ENCODE data around the gene ATP6V1G3.

DNA sequence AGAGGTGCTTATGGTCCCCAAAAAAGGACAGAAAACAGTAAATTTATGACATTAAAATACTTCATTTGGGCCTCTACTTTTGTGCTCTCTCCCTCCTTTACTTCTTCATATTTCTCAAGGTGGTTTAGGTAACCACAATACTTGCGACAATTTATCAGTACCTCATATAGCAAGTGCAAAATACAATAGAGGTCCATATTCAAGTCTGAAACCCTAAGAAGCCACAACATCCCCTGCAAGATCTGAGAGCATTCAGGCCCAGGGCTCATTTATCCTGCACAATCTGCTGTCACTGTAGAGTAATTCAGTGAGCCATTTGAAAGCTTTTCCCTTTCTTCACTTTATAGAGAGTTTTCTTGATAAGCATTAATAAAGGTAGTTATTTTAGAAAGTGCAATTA lies 24.2 kb upstream of the ATP6V1G3 start:
- TF ChIP-seq POLR2A (IDR thresholded peaks at IDR 0.05): no peak
- TF ChIP-seq EP300 (IDR thresholded peaks at IDR 0.05): no peak

Data from gastroesophageal sphincter (tissue), 2 donors.